Loucy (cell line): ENCODE measurements around the gene S100A9.

ENCODE experiments used
- EZH2phosphoT487 ChIP-seq: fragments of 200-600 bp; IDR thresholded peaks from 2 replicates; pipeline ENCODE4 v1.6.1; 2018; ENCODE audit warnings: antibody characterized with exemption, mild to moderate bottlenecking, moderate library complexity, borderline replicate concordance
- TF ChIP-seq, protein P1 (sequence below): fragments of 200-600 bp; sonication (generic); conservative IDR thresholded peaks from 2 replicates; pipeline ENCODE4 v1.5.1; 2014; ENCODE audit warnings: mild to moderate bottlenecking, antibody characterized with exemption, low read length

DNA sequence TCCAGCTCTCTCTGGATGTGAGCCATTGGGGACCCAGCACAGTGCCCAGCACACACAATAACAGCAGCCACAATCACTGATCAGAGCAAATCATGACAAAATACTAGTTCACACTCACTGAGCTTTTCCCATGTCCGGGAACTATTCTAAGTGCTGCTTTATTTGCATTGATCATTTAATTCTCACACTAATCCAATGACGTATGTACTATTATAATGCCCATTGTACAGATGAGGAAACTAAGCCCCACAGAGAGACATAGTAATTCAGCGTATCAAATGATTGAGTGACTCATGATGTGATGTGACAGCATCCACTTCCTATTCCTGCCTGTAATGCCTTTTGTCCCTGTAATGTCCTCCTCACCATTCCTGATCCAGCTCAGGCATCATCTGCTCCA lies 35.2 kb downstream of the S100A9 start:
- TF ChIP-seq, protein P1, sequence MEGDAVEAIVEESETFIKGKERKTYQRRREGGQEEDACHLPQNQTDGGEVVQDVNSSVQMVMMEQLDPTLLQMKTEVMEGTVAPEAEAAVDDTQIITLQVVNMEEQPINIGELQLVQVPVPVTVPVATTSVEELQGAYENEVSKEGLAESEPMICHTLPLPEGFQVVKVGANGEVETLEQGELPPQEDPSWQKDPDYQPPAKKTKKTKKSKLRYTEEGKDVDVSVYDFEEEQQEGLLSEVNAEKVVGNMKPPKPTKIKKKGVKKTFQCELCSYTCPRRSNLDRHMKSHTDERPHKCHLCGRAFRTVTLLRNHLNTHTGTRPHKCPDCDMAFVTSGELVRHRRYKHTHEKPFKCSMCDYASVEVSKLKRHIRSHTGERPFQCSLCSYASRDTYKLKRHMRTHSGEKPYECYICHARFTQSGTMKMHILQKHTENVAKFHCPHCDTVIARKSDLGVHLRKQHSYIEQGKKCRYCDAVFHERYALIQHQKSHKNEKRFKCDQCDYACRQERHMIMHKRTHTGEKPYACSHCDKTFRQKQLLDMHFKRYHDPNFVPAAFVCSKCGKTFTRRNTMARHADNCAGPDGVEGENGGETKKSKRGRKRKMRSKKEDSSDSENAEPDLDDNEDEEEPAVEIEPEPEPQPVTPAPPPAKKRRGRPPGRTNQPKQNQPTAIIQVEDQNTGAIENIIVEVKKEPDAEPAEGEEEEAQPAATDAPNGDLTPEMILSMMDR = no peak
- no peak for TF ChIP-seq EZH2phosphoT487
